ENCODE measurements around the gene TMEM270.
"Not testable (repeated sequence)": the region's sequence is repeated elsewhere in the genome, so short reads cannot be mapped to it uniquely, and the experiment has no call there.

The TMEM270 gene

GRCh38 chr7:73852500-73852899 lies 8.5 kb upstream of the TMEM270 start:
- no peak for DNase-seq

DNA sequence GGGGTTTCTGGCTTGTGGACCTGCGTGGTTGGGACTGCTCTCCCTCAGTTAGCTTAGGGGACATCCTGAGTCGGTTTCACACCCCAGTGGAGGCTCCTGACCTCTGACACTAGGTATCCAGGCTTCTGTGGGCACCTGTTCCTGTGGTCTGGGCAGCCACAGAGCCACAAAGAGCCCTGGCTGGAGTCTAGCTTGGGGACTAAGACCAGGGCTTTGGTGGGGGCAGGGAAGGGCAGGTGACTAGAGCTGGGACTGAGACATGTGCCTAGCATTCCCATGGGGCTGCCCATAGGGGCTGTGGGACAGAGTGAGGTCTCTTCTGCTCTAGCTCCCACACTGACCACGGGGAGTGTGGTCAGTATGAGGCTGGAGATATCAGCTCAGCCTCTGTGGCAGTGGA lies 4.0 kb upstream of the TMEM270 start:
- no peak for DNase-seq

DNA sequence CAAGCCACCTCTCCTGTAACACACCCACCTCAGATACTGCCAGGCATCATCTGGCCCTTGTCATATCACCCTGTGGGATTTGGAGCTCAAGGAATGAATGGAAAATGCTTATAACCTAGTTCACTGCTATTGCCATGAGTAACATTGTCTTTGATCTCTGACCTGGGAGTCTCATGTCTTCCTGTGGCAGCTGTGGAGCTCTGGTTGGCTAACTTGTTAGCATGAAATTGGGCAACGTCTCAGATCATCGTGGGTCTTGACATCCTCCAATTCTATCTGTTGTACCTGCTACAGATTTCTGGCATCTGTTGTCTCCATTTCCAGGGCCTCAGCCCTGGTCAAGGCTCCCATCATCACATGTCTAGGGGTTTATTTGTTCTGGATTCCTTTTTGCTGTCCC lies 2.2 kb upstream of the TMEM270 start:
- no peak for DNase-seq

GRCh38 chr7:73861305-73861704 lies 346 bp downstream of the TMEM270 start:
- no peak for DNase-seq

- DNase-seq: no peak
Observed at GRCh38 chr7:73864981-73865711, 4.2 kb downstream of the TMEM270 start.

- peak in 22 of 58 donors; percentile 5 to 49 (median 19) for DNase-seq
Observed at GRCh38 chr7:73865738-73866445, 4.9 kb downstream of the TMEM270 start.

- no peak for DNase-seq
Observed at GRCh38 chr7:73866446-73866767, 5.4 kb downstream of the TMEM270 start.

DNA sequence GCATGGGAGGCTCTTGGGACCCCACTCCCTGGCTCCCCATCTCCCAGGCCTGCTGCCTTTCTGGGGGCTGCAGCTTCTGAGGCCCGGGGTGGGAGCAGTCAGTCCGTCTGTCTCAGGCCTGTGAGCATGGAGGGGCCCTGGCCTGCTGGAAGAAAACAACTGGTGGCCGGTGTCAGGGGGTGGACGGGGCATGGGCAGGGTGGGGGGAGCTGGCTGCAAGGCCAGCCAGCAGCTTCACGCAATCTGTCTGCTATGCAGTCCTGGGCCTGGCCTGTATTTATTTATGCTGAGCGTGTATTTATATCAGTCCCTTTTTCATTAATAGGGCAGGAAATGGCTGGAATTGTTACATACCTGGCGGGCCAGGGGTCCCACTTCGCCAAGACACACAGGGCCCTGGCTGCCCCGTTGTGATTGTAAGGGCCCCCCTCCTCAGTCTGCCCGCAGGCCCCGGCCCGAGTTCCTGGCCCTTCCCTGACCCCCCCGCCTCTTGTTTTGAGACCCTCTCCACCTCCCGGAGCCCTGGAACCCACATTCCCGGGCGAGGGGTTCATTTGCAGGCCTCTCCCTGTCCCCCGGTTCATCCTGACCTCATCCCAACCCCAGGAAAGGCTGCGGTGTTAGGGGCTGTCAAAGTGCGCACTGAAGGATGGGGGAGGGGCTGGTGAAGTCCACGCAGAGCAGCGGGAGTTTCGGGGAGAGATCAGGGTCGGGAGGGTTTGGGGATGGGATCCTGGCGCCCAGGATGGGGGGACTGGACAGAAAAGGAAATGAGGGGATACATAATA lies 8.2 kb downstream of the TMEM270 start:
- no peak for DNase-seq

DNA sequence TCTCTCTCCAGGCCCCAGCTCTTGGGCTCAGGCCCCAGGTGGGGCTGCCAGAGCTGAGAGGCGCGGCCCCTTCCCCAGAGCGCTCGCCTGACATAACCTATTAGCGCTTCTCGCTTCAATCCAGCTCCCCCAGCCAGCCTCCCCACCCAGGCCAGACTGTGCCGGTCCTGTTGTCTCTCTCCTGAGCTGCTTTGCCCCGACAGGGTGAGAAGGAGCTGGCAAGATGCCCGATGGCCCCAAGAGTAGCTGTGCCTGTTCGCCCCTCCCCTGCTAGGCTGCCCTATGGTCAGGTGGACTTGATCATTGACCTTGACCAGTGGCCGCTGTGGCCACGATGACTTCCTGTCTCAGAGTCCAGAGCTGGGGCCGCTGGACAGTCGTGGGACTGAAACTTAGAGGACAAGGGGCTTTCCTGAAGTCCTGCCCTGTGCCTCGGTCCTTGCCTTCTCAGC lies 9.1 kb downstream of the TMEM270 start:
- DNase-seq: peak in 1 of 58 donors; percentile 16

GRCh38 chr7:73871163-73872011 lies 10.4 kb downstream of the TMEM270 start:
- no peak for DNase-seq

DNA sequence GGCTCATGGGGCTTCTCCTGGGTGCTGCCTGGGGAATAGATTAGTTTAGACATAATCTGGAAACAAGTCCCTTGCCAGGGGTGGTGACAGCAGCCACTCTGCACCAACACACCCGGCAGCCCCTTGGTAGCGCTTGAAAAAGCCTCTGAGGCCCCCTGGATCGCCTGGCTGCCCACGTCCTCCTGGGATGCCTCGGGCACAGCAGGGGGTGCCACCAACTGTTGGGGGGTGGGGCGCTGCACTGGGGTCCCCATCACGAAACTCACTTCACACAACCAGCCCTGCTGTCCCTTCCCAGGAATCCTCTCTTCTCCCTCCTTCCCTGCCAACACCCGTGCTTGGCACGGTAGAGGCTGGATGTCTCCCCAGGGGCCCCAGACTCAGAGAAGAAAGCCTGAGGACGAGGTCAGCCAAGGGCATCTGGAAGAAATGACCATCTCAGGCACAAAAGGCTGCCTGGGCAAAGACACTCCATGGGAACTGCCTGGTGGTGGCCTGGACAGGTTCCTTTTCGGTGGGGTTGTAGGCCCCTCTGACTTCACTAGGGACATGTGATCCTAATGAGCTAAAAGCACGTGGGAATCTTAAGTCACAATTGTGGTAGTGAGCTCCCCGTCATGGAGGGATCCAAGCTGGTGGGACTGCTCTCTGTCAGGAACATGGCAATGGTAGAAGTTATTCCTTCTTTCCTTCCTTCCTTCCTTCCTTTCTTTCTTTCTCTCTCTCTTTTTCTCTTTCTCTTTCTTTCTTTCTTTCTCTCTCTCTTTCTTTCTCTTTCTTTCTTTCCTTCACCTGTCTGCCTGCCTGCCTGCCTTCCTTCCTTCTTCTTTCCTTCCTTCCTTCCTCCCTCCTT lies 11.3 kb downstream of the TMEM270 start:
- DNase-seq: no peak

DNA sequence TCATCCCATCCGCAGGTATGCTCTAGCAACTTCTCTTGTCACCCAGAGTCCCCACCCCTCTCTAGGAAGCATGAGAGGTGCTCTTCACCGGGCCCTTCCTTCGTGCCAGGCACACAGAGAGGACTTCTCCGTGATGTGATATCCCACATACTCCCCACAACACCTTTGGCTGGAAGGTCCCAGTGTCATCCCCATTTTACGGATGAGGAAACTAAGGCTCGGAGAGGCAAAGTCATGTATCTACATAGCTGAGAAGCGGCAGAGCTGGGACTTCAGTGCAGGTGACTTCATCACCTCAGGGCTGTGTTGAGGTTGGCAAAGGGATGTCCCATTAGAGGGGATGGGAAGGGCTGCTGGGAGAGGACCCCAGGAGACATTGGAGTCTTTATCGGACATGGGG lies 15.4 kb downstream of the TMEM270 start:
- DNase-seq: no peak

DNA sequence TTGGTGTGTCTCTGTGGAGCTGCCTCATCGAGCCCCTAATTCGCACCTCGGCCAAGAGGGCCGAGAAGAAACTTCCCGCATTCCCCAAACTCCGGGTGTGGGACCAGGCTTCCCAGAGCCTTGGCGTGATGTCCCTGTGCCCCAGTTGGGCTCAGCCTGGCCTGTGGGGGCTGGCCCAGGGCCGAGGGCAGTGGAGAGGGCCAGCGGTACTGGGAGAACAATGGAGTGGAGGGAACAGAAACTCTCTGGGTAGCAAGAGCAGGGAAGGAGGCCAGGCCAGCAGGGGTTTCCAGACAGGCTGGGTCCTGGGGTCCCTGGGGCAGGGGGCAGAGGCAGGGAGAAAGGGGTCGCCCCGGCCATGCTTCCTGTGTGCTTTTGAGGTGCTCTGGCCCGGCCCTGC lies 16.0 kb downstream of the TMEM270 start:
- DNase-seq: peak in 7 of 58 donors; percentile 5 to 36 (median 12)

GRCh38 chr7:73879977-73880681 lies 19.2 kb downstream of the TMEM270 start:
- no peak for DNase-seq

DNA sequence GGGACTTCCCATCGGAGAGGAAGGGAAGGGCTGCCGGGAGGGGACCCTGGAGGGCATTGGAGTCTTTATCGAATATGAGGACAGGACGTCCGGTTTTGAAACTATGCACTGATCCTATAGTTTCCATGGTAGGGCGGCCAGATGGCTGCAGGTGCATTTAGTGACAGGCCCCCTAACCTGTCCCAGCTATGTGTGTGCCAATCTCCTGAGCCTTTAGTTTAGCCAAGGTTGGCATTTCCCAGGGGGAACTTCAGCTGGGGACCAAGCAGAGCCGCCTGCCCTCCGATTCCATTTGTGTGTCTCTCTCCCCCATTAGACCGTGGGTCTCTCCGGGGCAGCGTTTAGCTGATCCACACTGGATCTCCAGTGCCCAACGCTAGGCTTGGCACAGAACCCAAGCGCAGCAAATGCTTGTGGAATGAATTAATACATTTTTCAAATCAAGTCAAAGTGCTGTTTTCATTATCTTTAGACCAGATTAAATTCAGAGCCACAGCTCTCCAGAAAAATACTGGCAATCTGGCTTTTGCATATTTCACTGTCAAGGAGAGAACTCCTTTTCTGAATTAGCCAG lies 19.9 kb downstream of the TMEM270 start:
- DNase-seq: no peak

DNA sequence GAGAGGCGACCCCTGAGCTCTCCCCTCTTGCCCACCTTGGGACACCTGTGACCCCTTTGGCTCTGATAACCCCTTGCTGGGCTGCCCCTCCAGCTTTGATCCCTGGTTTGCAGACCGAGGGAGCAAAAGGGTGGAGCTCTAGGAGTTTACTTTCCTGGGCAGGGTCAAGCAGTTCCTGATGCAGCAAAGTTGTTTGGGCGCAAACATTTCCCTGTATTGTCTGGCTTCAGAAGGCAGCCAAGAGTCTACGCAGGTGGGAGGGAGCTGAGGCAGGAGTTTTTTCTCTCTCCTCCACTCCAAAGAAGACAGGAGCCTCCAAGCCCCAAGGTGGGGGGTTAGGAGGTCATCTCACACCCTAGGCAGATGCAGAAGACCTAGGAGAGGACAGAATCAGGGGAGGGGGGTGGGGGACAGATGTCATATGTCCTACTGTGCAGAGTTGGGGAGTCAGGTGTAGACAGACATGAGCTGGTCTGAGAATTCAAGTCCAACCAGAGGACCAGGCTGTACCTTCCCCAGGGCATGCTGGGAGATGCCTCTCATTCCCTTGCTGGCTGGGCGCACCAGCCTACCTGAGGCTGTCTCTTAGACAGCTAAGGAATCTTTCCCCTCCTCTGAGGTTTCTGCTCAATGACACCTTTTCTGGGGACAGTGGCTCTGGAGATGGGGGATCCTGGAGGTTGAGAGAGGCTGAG lies 20.5 kb downstream of the TMEM270 start:
- DNase-seq: no peak

GRCh38 chr7:73882047-73882402 lies 21.1 kb downstream of the TMEM270 start:
- DNase-seq: no peak

GRCh38 chr7:73884867-73885422 lies 24.0 kb downstream of the TMEM270 start:
- DNase-seq: not testable (repeated sequence)
